HCT116 (cell line): ENCODE data around the gene CLEC4F.

Experiments used
- POLR2AphosphoS5 ChIP-seq: IDR thresholded peaks from 2 replicates; pipeline ENCODE4 v1.6.1; 2011; ENCODE audit warnings: mild to moderate bottlenecking, low read depth, low read length, moderate library complexity
- ZNF274 ChIP-seq: fragments of 200-500 bp; sonication (Bioruptor generic); IDR thresholded peaks from 2 replicates; pipeline ENCODE4 v1.6.1; 2014; ENCODE audit warnings: mild to moderate bottlenecking, low read depth, low read length, inconsistent platforms
- TF ChIP-seq, protein P1 (sequence below), 3 experiments: fragments of 200-600 bp in 1 of 3; sonication (generic) in 1 of 3; IDR thresholded peaks in 2 of 3; conservative IDR thresholded peaks in 1 of 3; 2 replicates each; pipeline ENCODE4 v1.5.1; 2012 to 2017; ENCODE audit warnings: low read depth in 2 of 3, low read length in 2 of 3, antibody characterized with exemption in 1 of 3, borderline replicate concordance in 1 of 3, control low read depth in 1 of 3, mild to moderate bottlenecking in 1 of 3, mixed read lengths in 1 of 3, mixed run types in 1 of 3, moderate library complexity in 1 of 3; ENCODE audit not compliant: insufficient read depth in 1 of 3

DNA sequence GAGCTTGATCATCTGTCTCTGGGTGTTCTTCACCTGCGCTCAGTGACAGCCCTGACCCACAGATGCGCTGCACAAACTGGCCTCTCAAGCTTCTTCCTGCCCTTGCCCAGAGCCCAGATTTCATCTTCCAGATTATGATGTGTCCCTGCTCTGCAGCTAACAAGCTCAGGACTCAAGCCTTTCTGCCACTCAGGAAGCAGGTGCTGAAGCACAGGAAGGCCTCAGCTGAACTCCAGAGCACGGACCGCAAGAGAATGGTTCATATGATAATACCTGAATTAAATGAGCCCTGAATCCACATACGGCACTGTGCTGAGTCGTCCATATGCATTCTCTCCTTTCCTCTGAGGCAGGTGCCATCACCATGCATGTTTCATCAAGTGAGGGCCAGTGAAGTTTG, 11.5 kb upstream of the CLEC4F start:
- TF ChIP-seq POLR2AphosphoS5 (no peak), ZNF274 (no peak)
- TF ChIP-seq, protein P1, sequence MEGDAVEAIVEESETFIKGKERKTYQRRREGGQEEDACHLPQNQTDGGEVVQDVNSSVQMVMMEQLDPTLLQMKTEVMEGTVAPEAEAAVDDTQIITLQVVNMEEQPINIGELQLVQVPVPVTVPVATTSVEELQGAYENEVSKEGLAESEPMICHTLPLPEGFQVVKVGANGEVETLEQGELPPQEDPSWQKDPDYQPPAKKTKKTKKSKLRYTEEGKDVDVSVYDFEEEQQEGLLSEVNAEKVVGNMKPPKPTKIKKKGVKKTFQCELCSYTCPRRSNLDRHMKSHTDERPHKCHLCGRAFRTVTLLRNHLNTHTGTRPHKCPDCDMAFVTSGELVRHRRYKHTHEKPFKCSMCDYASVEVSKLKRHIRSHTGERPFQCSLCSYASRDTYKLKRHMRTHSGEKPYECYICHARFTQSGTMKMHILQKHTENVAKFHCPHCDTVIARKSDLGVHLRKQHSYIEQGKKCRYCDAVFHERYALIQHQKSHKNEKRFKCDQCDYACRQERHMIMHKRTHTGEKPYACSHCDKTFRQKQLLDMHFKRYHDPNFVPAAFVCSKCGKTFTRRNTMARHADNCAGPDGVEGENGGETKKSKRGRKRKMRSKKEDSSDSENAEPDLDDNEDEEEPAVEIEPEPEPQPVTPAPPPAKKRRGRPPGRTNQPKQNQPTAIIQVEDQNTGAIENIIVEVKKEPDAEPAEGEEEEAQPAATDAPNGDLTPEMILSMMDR (IDR thresholded peaks at IDR 0.05 in 2 of 3, conservative IDR thresholded peaks at IDR 0.05 in 1 of 3; ENCODE audit: borderline replicate concordance in 1 of 3, insufficient read depth in 1 of 3, low read depth in 2 of 3, low read length in 2 of 3) = no peak
